H9 (cell line): ENCODE results near the gene ANXA9. TPM values are rescaled to one million over a fixed set of nuclear protein-coding genes. Genes with fewer than 3 reads are reported as not detected.
A peak's percentile ranks its signal among the peaks of the same experiment; 100 is the strongest.

Experiments used
- DNase-seq: peaks from one replicate; pipeline ENCODE4 v3.0.0-alpha.2; 2017
- H2AFZ ChIP-seq: one replicate; pipeline ENCODE4 v1.6.1; 2013; ENCODE audit warnings: mild to moderate bottlenecking, low read length, control low read depth, moderate library complexity
- H2AK5ac ChIP-seq: 2 replicates; pipeline ENCODE4 v1.6.1; 2013; ENCODE audit warnings: low read length, control low read depth, mixed read lengths; ENCODE audit not compliant: insufficient read length
- H2BK120ac ChIP-seq: one replicate; pipeline ENCODE4 v1.6.1; 2013; ENCODE audit warnings: low read depth, mild to moderate bottlenecking, low read length, control low read depth, inconsistent platforms; ENCODE audit not compliant: poor library complexity, severe bottlenecking
- H2BK12ac ChIP-seq: 2 replicates; pipeline ENCODE4 v1.6.1; 2013; ENCODE audit warnings: low read length, control low read depth, mixed read lengths, low read depth; ENCODE audit not compliant: insufficient read length
- H2BK15ac ChIP-seq: 2 replicates; pipeline ENCODE4 v1.6.1; 2013; ENCODE audit warnings: low read depth, low read length, control low read depth
- H2BK20ac ChIP-seq: one replicate; pipeline ENCODE4 v1.6.1; 2013; ENCODE audit warnings: low read depth, mild to moderate bottlenecking, low read length, control low read depth, inconsistent platforms; ENCODE audit not compliant: poor library complexity, severe bottlenecking
- H2BK5ac ChIP-seq: 2 replicates; pipeline ENCODE4 v1.6.1; 2013; ENCODE audit warnings: low read length, control low read depth, mixed read lengths; ENCODE audit not compliant: insufficient read length
- H3K14ac ChIP-seq: 2 replicates; pipeline ENCODE4 v1.6.1; 2013; ENCODE audit warnings: low read length, control low read depth; ENCODE audit not compliant: insufficient read depth
- H3K18ac ChIP-seq: 2 replicates; pipeline ENCODE4 v1.6.1; 2013; ENCODE audit warnings: low read depth, mild to moderate bottlenecking, mixed read lengths, low read length, control low read depth; ENCODE audit not compliant: insufficient read length
- H3K23ac ChIP-seq: 2 replicates; pipeline ENCODE4 v1.6.1; 2013; ENCODE audit warnings: low read length, control low read depth, mixed read lengths, low read depth; ENCODE audit not compliant: insufficient read length
- H3K23me2 ChIP-seq: 2 replicates; pipeline ENCODE4 v1.6.1; 2013; ENCODE audit warnings: low read depth, mild to moderate bottlenecking, mixed read lengths, low read length, control low read depth; ENCODE audit not compliant: insufficient read length, poor library complexity, severe bottlenecking
- H3K27ac ChIP-seq: 2 replicates; pipeline ENCODE4 v1.5.1; 2013; ENCODE audit warnings: low read length, control low read depth, mixed read lengths, low read depth; ENCODE audit not compliant: insufficient read length
- H3K27me3 ChIP-seq: 2 replicates; pipeline ENCODE4 v1.6.1; 2013; ENCODE audit warnings: low read length, control low read depth, inconsistent platforms; ENCODE audit not compliant: insufficient read depth
- H3K4ac ChIP-seq: 2 replicates; pipeline ENCODE4 v1.6.1; 2013; ENCODE audit warnings: low read depth, mild to moderate bottlenecking, control low read depth, inconsistent platforms, low read length, moderate library complexity
- H3K4me1 ChIP-seq: 2 replicates; pipeline ENCODE4 v1.6.1; 2013; ENCODE audit warnings: low read length, control low read depth, inconsistent platforms; ENCODE audit not compliant: insufficient read depth
- H3K4me2 ChIP-seq: 2 replicates; pipeline ENCODE4 v1.6.1; 2013; ENCODE audit warnings: low read length, control low read depth, mixed read lengths; ENCODE audit not compliant: insufficient read length, insufficient read depth
- H3K56ac ChIP-seq: 2 replicates; pipeline ENCODE4 v1.6.1; 2013; ENCODE audit warnings: low read depth, mild to moderate bottlenecking, mixed read lengths, low read length, control low read depth; ENCODE audit not compliant: insufficient read length
- H3K79me1 ChIP-seq: 2 replicates; pipeline ENCODE4 v1.6.1; 2013; ENCODE audit warnings: low read depth, mild to moderate bottlenecking, moderate library complexity, low read length, control low read depth, inconsistent platforms; ENCODE audit not compliant: insufficient read depth, poor library complexity, severe bottlenecking
- H3K79me2 ChIP-seq: 2 replicates; pipeline ENCODE4 v1.6.1; 2013; ENCODE audit warnings: low read length, control low read depth, inconsistent platforms; ENCODE audit not compliant: insufficient read depth
- H3K9ac ChIP-seq: 2 replicates; pipeline ENCODE4 v1.6.1; 2013; ENCODE audit warnings: low read length, control low read depth, mixed read lengths; ENCODE audit not compliant: insufficient read length; ENCODE audit errors: extremely low read depth
- H3K9me3 ChIP-seq: one replicate; pipeline ENCODE4 v1.6.1; 2013; ENCODE audit warnings: low read depth, low read length, inconsistent platforms; ENCODE audit not compliant: control insufficient read depth
- H3T11ph ChIP-seq: one replicate; pipeline ENCODE4 v1.6.1; 2013; ENCODE audit warnings: mild to moderate bottlenecking, low read length, control low read depth, inconsistent platforms
- H4K20me1 ChIP-seq: one replicate; pipeline ENCODE4 v1.6.1; 2013; ENCODE audit not compliant: control insufficient read depth, insufficient read length, insufficient read depth
- H4K5ac ChIP-seq: 2 replicates; pipeline ENCODE4 v1.6.1; 2013; ENCODE audit warnings: low read depth, mild to moderate bottlenecking, mixed read lengths, low read length, control low read depth; ENCODE audit not compliant: insufficient read length
- H4K8ac ChIP-seq: replicated peaks from 2 replicates; pipeline ENCODE4 v1.6.1; 2013; ENCODE audit warnings: low read length, control low read depth, mixed read lengths, low read depth; ENCODE audit not compliant: insufficient read length
- H4K91ac ChIP-seq: 2 replicates; pipeline ENCODE4 v1.6.1; 2013; ENCODE audit warnings: low read depth, mild to moderate bottlenecking, moderate library complexity, mixed read lengths, low read length, control low read depth; ENCODE audit not compliant: insufficient read length
- H3K27ac Mint-ChIP-seq, 3 experiments: 2 replicates in 2 of 3; 3 replicates in 1 of 3; pipeline ENCODE4 v1.8.0; 2020 to 2021; ENCODE audit warnings: mixed read lengths in 3 of 3, mild to moderate bottlenecking in 1 of 3, moderate library complexity in 1 of 3
- H3K27me3 Mint-ChIP-seq: 2 replicates; pipeline ENCODE4 v1.8.0; 2021; ENCODE audit warnings: low read depth, mild to moderate bottlenecking, moderate library complexity, mixed read lengths
- H3K36me3 Mint-ChIP-seq, 3 experiments: 2 replicates in 2 of 3; 3 replicates in 1 of 3; pipeline ENCODE4 v1.8.0; 2020 to 2021; ENCODE audit warnings: low read depth in 3 of 3, mixed read lengths in 3 of 3; ENCODE audit not compliant: insufficient read depth in 1 of 3
- H3K4me1 Mint-ChIP-seq, 2 experiments: 2 replicates each; pipeline ENCODE4 v1.8.0; 2020; ENCODE audit warnings: mixed read lengths in 2 of 2
- H3K4me3 Mint-ChIP-seq, 2 experiments: 2 replicates in 1 of 2; 3 replicates in 1 of 2; pipeline ENCODE4 v1.8.0; 2020 to 2021; ENCODE audit warnings: mild to moderate bottlenecking in 2 of 2, mixed read lengths in 2 of 2, moderate library complexity in 1 of 2
- H3K9me3 Mint-ChIP-seq, 2 experiments: 2 replicates in 1 of 2; 3 replicates in 1 of 2; pipeline ENCODE4 v1.8.0; 2020; ENCODE audit warnings: mild to moderate bottlenecking in 2 of 2, mixed read lengths in 2 of 2, moderate library complexity in 1 of 2
- WGBS: extraction: QIAGEN DNeasy Blood & Tissue Kit; methylation state at CpG from one replicate; pipeline ENCODE4 v1.1.7; 2013; ENCODE audit warnings: missing lambda C conversion rate, low lambda C conversion rate, mixed read lengths; ENCODE audit not compliant: insufficient read length; ENCODE audit errors: extremely low coverage; 5-methylcytosine and 5-hydroxymethylcytosine counted together
- total RNA-seq: library from RNA; stranded (reverse); gene quantifications from 2 replicates; pipeline ENCODE4 v1.2.1, GENCODE V29; 2021
- TF ChIP-seq, protein P1 (sequence below): fragments of 200-600 bp; sonication (generic); conservative IDR thresholded peaks from 3 replicates; pipeline ENCODE4 v1.8.0; 2021; ENCODE audit warnings: antibody characterized with exemption, mild to moderate bottlenecking

The ANXA9 gene
- total RNA-seq, 1 experiment from 2014 or later: 0.92 TPM

GRCh38 chr1:150994248-150994647, 12.2 kb downstream of the ANXA9 start:
- H3K4me3 Mint-ChIP-seq: no peak overlapping the region
- no peaks in the 10 kb centered on the region for H3K27me3 ChIP-seq
- H3K27ac Mint-ChIP-seq: 0 out of 7 replicates have a peak overlapping the region, but pooled peaks of 1 of the 3 experiments have one; percentile 6
- H3K27me3 Mint-ChIP-seq: no peaks in the 10 kb centered on the region
- no peak overlapping the region for H3T11ph ChIP-seq
- no peaks in the 10 kb centered on the region; a peak in 1 of 5 replicates for H3K9me3 Mint-ChIP-seq
- H4K8ac ChIP-seq: no peak overlapping the region
- no peak overlapping the region for H3K4me2 ChIP-seq
- no peak overlapping the region for H3K9ac ChIP-seq
- TF ChIP-seq, protein P1, sequence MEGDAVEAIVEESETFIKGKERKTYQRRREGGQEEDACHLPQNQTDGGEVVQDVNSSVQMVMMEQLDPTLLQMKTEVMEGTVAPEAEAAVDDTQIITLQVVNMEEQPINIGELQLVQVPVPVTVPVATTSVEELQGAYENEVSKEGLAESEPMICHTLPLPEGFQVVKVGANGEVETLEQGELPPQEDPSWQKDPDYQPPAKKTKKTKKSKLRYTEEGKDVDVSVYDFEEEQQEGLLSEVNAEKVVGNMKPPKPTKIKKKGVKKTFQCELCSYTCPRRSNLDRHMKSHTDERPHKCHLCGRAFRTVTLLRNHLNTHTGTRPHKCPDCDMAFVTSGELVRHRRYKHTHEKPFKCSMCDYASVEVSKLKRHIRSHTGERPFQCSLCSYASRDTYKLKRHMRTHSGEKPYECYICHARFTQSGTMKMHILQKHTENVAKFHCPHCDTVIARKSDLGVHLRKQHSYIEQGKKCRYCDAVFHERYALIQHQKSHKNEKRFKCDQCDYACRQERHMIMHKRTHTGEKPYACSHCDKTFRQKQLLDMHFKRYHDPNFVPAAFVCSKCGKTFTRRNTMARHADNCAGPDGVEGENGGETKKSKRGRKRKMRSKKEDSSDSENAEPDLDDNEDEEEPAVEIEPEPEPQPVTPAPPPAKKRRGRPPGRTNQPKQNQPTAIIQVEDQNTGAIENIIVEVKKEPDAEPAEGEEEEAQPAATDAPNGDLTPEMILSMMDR: no peak
- no peaks in the 10 kb centered on the region for H3K9me3 ChIP-seq
- no peak overlapping the region for H3K18ac ChIP-seq
- WGBS: no CpG with 5 or more reads among the region's 3 CpGs
- no peak for DNase-seq
- H4K5ac ChIP-seq: no peak overlapping the region
- no peak overlapping the region for H2AFZ ChIP-seq
- H3K4me1 Mint-ChIP-seq: peaks cover 5% of the 10 kb centered on the region in 2 experiments
- peaks cover 0 to 6% (median 5%) of the 10 kb centered on the region in 3 experiments; a peak in 3 of 7 replicates for H3K36me3 Mint-ChIP-seq
- H3K23ac ChIP-seq: no peak overlapping the region
- H3K4me1 ChIP-seq: peaks cover 3% of the 10 kb centered on the region; the same call in 1 of the 2 replicates
- H2AK5ac ChIP-seq: no peak overlapping the region
- no peak overlapping the region for H2BK120ac ChIP-seq
- no peak overlapping the region for H2BK15ac ChIP-seq
- no peak overlapping the region for H3K56ac ChIP-seq
- no peak overlapping the region for H2BK12ac ChIP-seq
- H3K14ac ChIP-seq: no peak overlapping the region
- H2BK5ac ChIP-seq: no peak overlapping the region
- no peak overlapping the region for H4K91ac ChIP-seq
- no peaks in the 10 kb centered on the region for H4K20me1 ChIP-seq
- no peaks in the 10 kb centered on the region for H3K79me2 ChIP-seq
- H3K23me2 ChIP-seq: no peaks in the 10 kb centered on the region
- H3K4ac ChIP-seq: no peak overlapping the region
- no peak overlapping the region for H3K27ac ChIP-seq
- no peak overlapping the region for H2BK20ac ChIP-seq
- no peaks in the 10 kb centered on the region for H3K79me1 ChIP-seq
